ENCODE measurements around the gene NOC4L.
"Not testable (repeated sequence)": the region's sequence is repeated elsewhere in the genome, so short reads cannot be mapped to it uniquely, and the experiment has no call there.

DNA sequence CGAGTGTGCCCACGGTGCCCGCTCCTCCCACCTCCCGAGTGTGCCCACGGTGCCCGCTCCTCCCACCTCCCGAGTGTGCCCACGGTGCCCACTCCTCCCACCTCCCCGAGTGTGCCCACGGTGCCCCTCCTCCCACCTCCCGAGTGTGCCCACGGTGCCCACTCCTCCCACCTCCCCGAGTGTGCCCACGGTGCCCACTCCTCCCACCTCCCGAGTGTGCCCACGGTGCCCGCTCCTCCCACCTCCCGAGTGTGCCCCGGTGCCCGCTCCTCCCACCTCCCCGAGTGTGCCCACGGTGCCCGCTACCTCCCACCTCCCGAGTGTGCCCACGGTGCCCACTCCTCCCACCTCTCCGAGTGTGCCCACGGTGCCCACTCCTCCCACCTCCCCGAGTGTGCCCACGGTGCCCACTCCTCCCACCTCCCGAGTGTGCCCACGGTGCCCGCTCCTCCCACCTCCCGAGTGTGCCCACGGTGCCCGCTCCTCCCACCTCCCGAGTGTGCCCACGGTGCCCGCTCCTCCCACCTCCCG, 9.5 kb upstream of the NOC4L start:
- TF ChIP-seq RFX5 (IDR thresholded peaks at IDR 0.05; ENCODE audit: low read depth, low read length); RAD21 (IDR thresholded peaks at IDR 0.05; ENCODE audit: low read length); POLR2A (IDR thresholded peaks at IDR 0.05; ENCODE audit: low read depth, low read length); BHLHE40 (IDR thresholded peaks at IDR 0.05; ENCODE audit: low read depth, low read length); FOS (IDR thresholded peaks at IDR 0.05; ENCODE audit: low read depth, low read length); RCOR1 (IDR thresholded peaks at IDR 0.05; ENCODE audit: insufficient replicate concordance, low read length); CHD1 (IDR thresholded peaks at IDR 0.05; ENCODE audit: low read depth, low read length); USF2 (IDR thresholded peaks at IDR 0.05; ENCODE audit: low read depth, low read length); CEBPB (IDR thresholded peaks at IDR 0.05; ENCODE audit: low read depth, low read length); MAFK (IDR thresholded peaks at IDR 0.05; ENCODE audit: low read depth, low read length); MAZ (IDR thresholded peaks at IDR 0.05; ENCODE audit: borderline replicate concordance, low read depth, low read length); MXI1 (IDR thresholded peaks at IDR 0.05; ENCODE audit: borderline replicate concordance, low read depth, low read length): not testable (repeated sequence)
- TF ChIP-seq, protein P1, sequence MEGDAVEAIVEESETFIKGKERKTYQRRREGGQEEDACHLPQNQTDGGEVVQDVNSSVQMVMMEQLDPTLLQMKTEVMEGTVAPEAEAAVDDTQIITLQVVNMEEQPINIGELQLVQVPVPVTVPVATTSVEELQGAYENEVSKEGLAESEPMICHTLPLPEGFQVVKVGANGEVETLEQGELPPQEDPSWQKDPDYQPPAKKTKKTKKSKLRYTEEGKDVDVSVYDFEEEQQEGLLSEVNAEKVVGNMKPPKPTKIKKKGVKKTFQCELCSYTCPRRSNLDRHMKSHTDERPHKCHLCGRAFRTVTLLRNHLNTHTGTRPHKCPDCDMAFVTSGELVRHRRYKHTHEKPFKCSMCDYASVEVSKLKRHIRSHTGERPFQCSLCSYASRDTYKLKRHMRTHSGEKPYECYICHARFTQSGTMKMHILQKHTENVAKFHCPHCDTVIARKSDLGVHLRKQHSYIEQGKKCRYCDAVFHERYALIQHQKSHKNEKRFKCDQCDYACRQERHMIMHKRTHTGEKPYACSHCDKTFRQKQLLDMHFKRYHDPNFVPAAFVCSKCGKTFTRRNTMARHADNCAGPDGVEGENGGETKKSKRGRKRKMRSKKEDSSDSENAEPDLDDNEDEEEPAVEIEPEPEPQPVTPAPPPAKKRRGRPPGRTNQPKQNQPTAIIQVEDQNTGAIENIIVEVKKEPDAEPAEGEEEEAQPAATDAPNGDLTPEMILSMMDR (conservative IDR thresholded peaks at IDR 0.05; ENCODE audit: low read depth, low read length): not testable (repeated sequence)
- TF ChIP-seq, protein P2, sequence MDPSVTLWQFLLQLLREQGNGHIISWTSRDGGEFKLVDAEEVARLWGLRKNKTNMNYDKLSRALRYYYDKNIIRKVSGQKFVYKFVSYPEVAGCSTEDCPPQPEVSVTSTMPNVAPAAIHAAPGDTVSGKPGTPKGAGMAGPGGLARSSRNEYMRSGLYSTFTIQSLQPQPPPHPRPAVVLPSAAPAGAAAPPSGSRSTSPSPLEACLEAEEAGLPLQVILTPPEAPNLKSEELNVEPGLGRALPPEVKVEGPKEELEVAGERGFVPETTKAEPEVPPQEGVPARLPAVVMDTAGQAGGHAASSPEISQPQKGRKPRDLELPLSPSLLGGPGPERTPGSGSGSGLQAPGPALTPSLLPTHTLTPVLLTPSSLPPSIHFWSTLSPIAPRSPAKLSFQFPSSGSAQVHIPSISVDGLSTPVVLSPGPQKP (IDR thresholded peaks at IDR 0.05; ENCODE audit: borderline replicate concordance, low read depth, low read length): not testable (repeated sequence)
